OCI-M2 (cell line): ENCODE results near the gene VSNL1.

Source experiments
- DNase-seq: peaks from one replicate; lab custom pipeline; 2025; ENCODE audit not compliant: unreplicated experiment; lab: John Stamatoyannopoulos, UW

The VSNL1 gene

GRCh38 chr2:17540093-17540812 is at the start of gene VSNL1:
Gene VSNL1, plus strand, starts transcription at chr2:17540696. Its CDS starts 51,379 bp downstream, at chr2:17592075.
- no peak for DNase-seq

- DNase-seq: no peak
These were observed 44.9 kb upstream of the VSNL1 start for GRCh38 chr2:17495590-17495989.

GRCh38 chr2:17497718-17498117 is 42.8 kb upstream of the VSNL1 start:
- DNase-seq: no peak

DNA sequence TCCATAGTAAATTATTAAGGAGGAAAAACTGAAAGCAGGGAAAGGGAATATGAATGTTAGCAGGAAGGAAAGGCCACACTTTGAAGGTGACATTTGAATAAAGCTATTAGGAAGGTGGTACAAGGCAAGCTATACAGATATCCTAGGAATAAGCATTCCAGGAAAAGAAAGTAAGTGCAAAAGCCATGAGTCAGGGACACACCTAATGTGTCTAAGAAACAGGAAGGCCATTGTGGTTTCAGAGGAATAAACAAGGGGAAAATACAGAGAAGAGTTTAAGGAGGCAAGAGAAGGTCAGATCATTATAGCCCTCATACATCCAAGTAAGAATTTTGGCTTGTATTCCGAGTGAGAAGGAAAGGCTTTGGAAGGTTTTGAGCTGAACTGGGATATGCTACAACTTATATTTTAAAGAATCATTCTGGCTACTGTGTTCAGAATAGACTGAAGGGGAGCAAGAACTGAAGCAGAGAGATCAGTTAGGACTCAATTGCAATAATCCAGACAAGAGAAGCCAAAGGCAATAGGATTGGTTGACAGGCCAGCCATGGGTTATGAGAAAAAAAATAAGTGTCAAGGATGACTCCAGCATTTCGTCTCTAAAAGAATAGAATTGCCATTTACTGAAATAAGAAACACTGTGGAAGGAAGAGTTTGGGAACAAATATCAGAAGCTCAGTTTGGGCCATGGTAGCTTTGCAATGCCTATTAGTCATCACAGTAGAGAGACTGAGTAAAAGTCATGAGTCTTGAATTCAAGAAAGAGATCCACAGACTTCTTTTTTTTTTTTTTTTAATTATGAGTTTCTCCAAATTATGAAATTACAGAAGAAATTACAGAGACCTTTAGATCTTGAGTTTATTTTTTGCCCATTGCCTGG is 33.5 kb upstream of the VSNL1 start:
- DNase-seq: no peak

- DNase-seq: no peak
These were observed 24.8 kb upstream of the VSNL1 start for GRCh38 chr2:17515652-17516051.

DNA sequence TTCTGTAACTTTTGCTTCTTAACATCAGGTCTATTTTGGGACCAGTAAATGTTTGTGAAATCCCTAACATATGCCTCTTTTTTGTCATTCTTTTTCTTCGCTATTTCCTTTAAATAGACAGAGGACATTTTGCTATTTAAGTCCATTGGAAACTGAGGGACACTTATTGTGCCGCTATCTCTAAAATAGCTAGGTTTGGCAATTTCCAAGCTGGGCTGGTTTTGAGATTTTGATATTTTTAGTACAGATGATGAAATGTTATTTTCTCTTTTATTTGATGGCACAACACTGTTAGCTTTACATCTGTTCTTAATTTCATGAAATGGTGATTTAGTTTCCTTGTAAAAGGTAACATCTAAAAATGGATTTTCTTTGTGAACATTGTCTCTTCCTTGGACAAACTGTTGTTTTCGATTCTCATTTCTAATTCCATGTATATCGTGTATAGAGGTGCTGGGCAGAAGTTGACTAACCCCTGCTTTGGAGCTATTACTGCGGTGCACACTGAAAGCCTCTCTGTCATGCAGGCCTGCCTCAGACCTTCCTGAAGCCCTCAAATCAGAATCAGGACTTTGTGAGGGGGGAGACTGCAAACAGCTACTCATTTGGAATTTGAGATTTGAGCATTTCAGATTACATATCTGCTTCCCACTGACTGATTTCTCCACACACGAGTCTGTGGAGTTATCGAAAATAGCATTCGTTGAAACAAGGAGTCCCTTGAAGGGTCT is 22.9 kb upstream of the VSNL1 start:
- DNase-seq: no peak

GRCh38 chr2:17518212-17519154 is 22.0 kb upstream of the VSNL1 start, which contains the start of gene RAD51AP2:
Gene RAD51AP2, minus strand, starts transcription at chr2:17518440. Its CDS starts 25 bp downstream, at chr2:17518415.
- peak; percentile 88 for DNase-seq

- no peak for DNase-seq
These were observed 21.0 kb upstream of the VSNL1 start for GRCh38 chr2:17519486-17519885.

- DNase-seq: no peak
These were observed 19.7 kb upstream of the VSNL1 start for GRCh38 chr2:17520761-17521160.

GRCh38 chr2:17521621-17522020 is 18.9 kb upstream of the VSNL1 start:
- DNase-seq: no peak

- DNase-seq: no peak
These were observed 18.2 kb upstream of the VSNL1 start for GRCh38 chr2:17522303-17522702.

DNA sequence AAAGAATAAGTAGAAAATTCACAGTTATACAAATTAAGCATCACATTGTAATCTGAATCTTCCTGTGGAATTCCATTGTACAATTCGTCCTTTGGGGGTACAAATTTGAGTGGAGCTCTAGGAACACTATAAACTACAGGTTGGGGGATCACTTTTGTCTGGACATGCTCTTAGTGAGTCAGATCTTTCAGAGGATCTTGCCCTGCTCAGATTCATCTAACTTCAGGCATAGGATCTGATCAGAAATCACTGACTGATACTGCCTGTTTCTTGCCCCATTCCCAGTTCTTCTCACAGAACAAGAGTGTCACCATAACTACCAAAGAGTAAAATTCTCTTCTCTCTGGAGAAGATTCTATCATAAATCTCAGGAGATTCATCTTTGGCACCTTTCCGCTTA is 10.7 kb upstream of the VSNL1 start:
- DNase-seq: no peak

- no peak for DNase-seq
These were observed 7.0 kb upstream of the VSNL1 start for GRCh38 chr2:17533546-17533945.

GRCh38 chr2:17536416-17536815 is 4.1 kb upstream of the VSNL1 start:
- no peak for DNase-seq

DNA sequence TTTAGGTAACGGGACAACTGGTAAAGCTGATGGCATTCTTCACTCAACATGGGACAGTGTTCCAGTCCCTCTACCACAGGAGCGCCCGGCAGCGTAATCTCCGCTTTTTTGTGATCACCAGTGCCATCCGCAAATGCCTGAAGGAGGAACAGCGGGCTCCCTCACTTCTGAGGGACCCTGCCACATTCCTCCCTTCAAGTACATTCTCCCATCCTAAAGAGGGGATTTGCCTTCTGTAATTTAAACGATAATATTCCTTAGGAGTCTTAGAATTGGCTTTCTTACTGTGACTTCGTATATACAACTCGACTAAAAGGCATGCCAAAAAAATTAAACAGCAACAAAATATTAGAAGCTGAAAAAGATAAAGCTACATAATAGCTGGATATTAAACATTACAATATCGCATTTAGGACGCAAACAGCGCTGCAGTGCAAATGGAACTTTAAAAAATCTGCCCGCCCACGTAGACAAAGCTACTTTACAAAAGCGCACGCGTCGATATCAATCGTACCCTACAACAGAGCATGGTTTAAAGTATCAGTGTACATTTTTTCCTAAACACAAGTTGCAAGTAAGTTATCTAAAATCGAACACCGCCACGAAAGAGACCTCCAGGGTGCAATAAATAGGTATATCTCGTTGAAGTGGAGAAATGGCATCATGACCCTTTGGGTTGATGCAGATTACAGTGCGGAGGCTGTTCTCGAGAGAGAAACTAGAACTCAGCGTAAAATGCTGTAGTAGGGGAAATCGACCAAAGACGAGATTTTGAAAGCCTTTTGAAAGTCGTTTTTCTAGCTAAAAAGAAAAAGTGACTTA is 2.3 kb upstream of the VSNL1 start:
- DNase-seq: no peak

GRCh38 chr2:17538844-17539554 is 1.5 kb upstream of the VSNL1 start:
- no peak for DNase-seq

DNA sequence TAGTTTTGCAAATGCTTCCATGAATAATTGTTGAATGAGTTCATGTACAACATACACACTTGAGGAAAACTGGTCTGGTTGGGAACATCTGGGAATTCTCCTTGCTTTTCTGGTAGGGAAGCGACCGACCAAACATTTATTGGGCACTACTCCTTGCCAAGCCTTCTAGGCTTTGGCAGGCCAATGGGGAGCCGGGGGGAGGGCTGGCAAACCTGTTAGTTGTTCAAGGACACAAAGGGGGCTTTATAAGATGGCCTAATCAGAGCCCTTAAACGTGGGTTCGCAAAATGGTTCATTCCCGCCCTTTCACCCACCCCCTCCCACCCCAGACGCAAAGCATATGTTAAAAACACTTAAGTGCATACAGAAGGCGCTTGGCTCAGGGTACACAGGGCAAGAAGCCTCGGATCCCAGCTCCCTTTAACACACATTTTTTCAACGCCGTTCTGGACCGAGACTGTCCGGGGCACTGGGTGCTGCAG is 844 bp upstream of the VSNL1 start:
- no peak for DNase-seq

DNA sequence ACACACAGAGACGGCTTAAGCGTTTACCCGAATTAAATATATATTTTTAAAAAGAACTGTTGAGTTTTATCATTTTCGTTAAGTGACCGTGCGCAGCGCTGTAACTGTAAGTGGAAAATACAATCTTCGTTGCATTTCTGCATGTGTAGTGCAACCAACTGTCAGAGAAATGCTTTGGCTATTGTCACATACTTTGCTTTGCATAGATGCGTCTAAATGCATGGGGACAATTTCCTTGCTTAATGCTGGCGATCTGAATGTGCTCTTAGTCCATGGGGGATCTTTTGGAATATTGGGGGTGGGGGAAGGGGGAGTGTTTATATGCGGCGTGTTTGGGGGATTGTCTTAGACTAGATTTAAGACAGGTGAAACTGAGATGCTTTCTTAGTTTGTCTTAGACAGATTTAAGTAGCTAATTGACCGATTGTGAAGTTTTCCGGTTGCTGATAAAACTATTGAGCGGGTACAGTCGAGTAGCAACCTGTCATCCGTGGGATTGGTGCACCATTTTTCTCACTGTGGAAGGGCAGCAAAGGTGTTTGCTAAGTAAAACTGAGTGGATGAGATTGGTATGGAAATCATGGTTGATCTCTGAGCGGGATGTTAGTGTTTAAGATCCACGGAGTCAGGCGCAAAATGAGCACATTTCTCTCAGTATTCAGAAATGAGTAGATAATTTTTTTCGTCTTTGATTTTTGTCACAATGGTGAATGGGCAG is 476 bp downstream of the VSNL1 start:
- no peak for DNase-seq
